22Rv1 (cell line): ENCODE results near the gene PIRT.

Experiments used
- H3K27ac ChIP-seq: fragments of 450-650 bp; 2 replicates; pipeline ENCODE4 v1.5.1; 2017
- CTCF ChIP-seq: fragments of 450-650 bp; IDR thresholded peaks from 2 replicates; pipeline ENCODE4 v1.5.1; 2017; ENCODE audit warnings: mild to moderate bottlenecking
- ZFX ChIP-seq: fragments of 450-650 bp; IDR thresholded peaks from 2 replicates; pipeline ENCODE4 v1.6.1; 2017; ENCODE audit warnings: antibody characterized with exemption, borderline replicate concordance

Gene PIRT

DNA sequence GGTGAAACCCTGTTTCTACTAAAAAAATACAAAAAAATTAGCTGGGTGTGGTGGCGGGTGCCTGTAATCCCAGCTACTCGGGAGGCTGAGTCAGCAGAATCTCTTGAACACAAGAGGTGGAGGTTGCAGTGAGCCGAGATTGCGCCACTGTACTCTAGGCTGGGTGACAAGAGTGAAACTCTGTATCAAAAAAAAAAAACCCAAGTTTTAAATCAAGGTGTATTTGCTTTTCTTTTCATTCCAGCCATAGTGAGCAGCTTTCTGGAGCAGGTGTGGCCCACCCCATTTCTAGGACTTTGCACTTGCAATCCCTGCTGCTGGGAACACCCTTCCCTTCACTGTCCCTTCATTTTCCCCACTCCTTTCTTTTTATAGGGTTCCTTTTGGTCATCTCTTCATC, 62.8 kb downstream of the PIRT start:
- TF ChIP-seq CTCF, result no peak
- TF ChIP-seq ZFX, result no peak
- no peak overlapping the region for H3K27ac ChIP-seq

DNA sequence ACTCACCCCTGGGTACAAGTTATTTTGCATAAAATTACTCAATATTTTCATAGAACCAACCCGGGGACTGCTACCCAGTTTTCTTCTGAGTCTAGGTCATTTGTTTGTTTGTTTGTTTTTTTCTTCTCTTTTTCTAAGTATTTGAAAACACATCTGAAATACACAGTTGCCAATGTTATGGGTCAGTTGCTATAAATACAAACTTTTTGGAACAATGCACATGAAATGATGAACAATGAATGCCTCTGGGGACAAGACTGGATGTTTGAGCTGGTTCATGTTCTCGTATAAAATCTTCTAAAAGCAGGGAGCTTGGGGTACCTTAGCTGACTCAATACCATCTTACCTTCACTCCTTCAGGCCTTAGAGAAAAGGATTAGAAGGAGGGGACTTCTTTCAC, 64.5 kb downstream of the PIRT start:
- no peak overlapping the region for H3K27ac ChIP-seq
- TF ChIP-seq CTCF (no peak), ZFX (no peak)
